NCI-H2196 (cell line): ENCODE measurements around the gene LRRN4CL.
"Not testable (repeated sequence)": the region's sequence is repeated elsewhere in the genome, so short reads cannot be mapped to it uniquely, and the experiment has no call there.

Experiments
- DNase-seq: peaks from one replicate; lab custom pipeline; 2025; ENCODE audit not compliant: unreplicated experiment; lab: John Stamatoyannopoulos, UW

Gene LRRN4CL

GRCh38 chr11:62710001-62710345, 20.6 kb upstream of the LRRN4CL start:
- DNase-seq: peak; percentile 57

GRCh38 chr11:62709247-62710000, 20.1 kb upstream of the LRRN4CL start:
- DNase-seq: peak; percentile 99

- no peak for DNase-seq
These were observed 19.5 kb upstream of the LRRN4CL start for GRCh38 chr11:62708793-62709192.

- DNase-seq: no peak
These were observed 19.1 kb upstream of the LRRN4CL start for GRCh38 chr11:62708392-62708791.

GRCh38 chr11:62707277-62707861, 18.0 kb upstream of the LRRN4CL start, which contains the start of the genes BSCL2 and GNG3:
Gene BSCL2, minus strand, starts transcription at chr11:62707424. Its CDS starts 229 bp downstream, at chr11:62707195.
Gene GNG3, plus strand, starts transcription at chr11:62707676. Its CDS starts 620 bp downstream, at chr11:62708296.
- peak; percentile 19 for DNase-seq

- no peak for DNase-seq
These were observed 17.5 kb upstream of the LRRN4CL start for GRCh38 chr11:62706850-62707247.

GRCh38 chr11:62705880-62706849, 16.8 kb upstream of the LRRN4CL start:
- DNase-seq: peak; percentile 96

- peak; percentile 45 for DNase-seq
These were observed 16.1 kb upstream of the LRRN4CL start for GRCh38 chr11:62705413-62705812.

GRCh38 chr11:62703921-62704320, 14.6 kb upstream of the LRRN4CL start:
- not testable (repeated sequence) for DNase-seq

GRCh38 chr11:62702246-62702645, 12.9 kb upstream of the LRRN4CL start:
- DNase-seq: no peak

GRCh38 chr11:62694455-62695167, 5.3 kb upstream of the LRRN4CL start:
- peak; percentile 63 for DNase-seq

- not testable (repeated sequence) for DNase-seq
These were observed 4.3 kb upstream of the LRRN4CL start for GRCh38 chr11:62693624-62694023.

GRCh38 chr11:62688491-62688890, 839 bp downstream of the LRRN4CL start:
- no peak for DNase-seq

- no peak for DNase-seq
These were observed 1.6 kb downstream of the LRRN4CL start for GRCh38 chr11:62687508-62688396.

GRCh38 chr11:62682518-62682917, 6.8 kb downstream of the LRRN4CL start:
- no peak for DNase-seq

- peak; percentile 50 for DNase-seq
These were observed 8.5 kb downstream of the LRRN4CL start for GRCh38 chr11:62680825-62681240.

- DNase-seq: peak; percentile 84
These were observed 10.3 kb downstream of the LRRN4CL start, which contains the start of gene UBXN1 for GRCh38 chr11:62678770-62679696. Gene UBXN1, minus strand, starts transcription at chr11:62679073. Its CDS starts 150 bp downstream, at chr11:62678923.

- no peak for DNase-seq
These were observed 10.9 kb downstream of the LRRN4CL start for GRCh38 chr11:62678433-62678769.

- no peak for DNase-seq
These were observed 11.6 kb downstream of the LRRN4CL start for GRCh38 chr11:62677714-62678113.
